H1 (cell line): ENCODE data around the gene SUV39H2.

Experiments used
- BCL11A ChIP-seq, 2 experiments: IDR thresholded peaks; one replicate each; pipeline ENCODE4 v1.6.1; 2011; ENCODE audit warnings: low read depth in 2 of 2, low read length in 2 of 2, mild to moderate bottlenecking in 2 of 2
- CTCF ChIP-seq, 3 experiments: IDR thresholded peaks; 1 replicate in 2 of 3; 2 replicates in 1 of 3; pipeline versions ENCODE4 v1.5.1 to v1.6.1; 2011; ENCODE audit warnings: low read length in 3 of 3, mild to moderate bottlenecking in 3 of 3, inconsistent platforms in 2 of 3, low read depth in 1 of 3, moderate library complexity in 1 of 3; ENCODE audit not compliant: insufficient read depth in 1 of 3; ENCODE audit errors: control extremely low read depth in 1 of 3
- EP300 ChIP-seq, 2 experiments: IDR thresholded peaks; 1 replicate in 1 of 2; 2 replicates in 1 of 2; pipeline ENCODE4 v1.6.1; 2011 to 2012; ENCODE audit warnings: low read depth in 2 of 2, low read length in 2 of 2, mild to moderate bottlenecking in 2 of 2, borderline replicate concordance in 1 of 2, inconsistent platforms in 1 of 2, moderate library complexity in 1 of 2
- EZH2 ChIP-seq: fragments of 200-600 bp; sonication (generic); IDR thresholded peaks from 2 replicates; pipeline ENCODE4 v1.7.1; 2012; ENCODE audit warnings: low read depth, mild to moderate bottlenecking, moderate library complexity, low read length, inconsistent platforms; ENCODE audit not compliant: severe bottlenecking
- JUN ChIP-seq: IDR thresholded peaks from 2 replicates; pipeline ENCODE4 v1.6.1; 2011; ENCODE audit warnings: low read depth, mild to moderate bottlenecking, improper control_type of control experiment, low read length
- POLR2A ChIP-seq, 2 experiments: IDR thresholded peaks; 1 replicate in 1 of 2; 2 replicates in 1 of 2; pipeline ENCODE4 v1.6.1; 2011; ENCODE audit warnings: low read depth in 2 of 2, low read length in 2 of 2, mild to moderate bottlenecking in 2 of 2; ENCODE audit errors: control extremely low read depth in 1 of 2
- POLR2AphosphoS5 ChIP-seq: IDR thresholded peaks from 2 replicates; pipeline ENCODE4 v1.6.1; 2011; ENCODE audit warnings: low read depth, low read length
- RAD21 ChIP-seq, 2 experiments: IDR thresholded peaks in 1 of 2; conservative IDR thresholded peaks in 1 of 2; 2 replicates each; pipeline ENCODE4 v1.6.1; 2011; ENCODE audit warnings: low read depth in 2 of 2, low read length in 2 of 2, improper control_type of control experiment in 1 of 2, inconsistent platforms in 1 of 2, mild to moderate bottlenecking in 1 of 2, moderate library complexity in 1 of 2
- SAP30 ChIP-seq: fragments of 300-600 bp; sonication (generic); IDR thresholded peaks from 2 replicates; pipeline ENCODE4 v1.7.1; 2012; ENCODE audit warnings: low read length, moderate library complexity, mild to moderate bottlenecking, inconsistent platforms; ENCODE audit not compliant: insufficient read depth, insufficient replicate concordance
- SIN3A ChIP-seq, 2 experiments: IDR thresholded peaks in 1 of 2; conservative IDR thresholded peaks in 1 of 2; 2 replicates each; pipeline ENCODE4 v1.6.1; 2011 to 2012; ENCODE audit warnings: low read length in 2 of 2, improper control_type of control experiment in 1 of 2, low read depth in 1 of 2, mild to moderate bottlenecking in 1 of 2
- SRF ChIP-seq: IDR thresholded peaks from 2 replicates; pipeline ENCODE4 v1.6.1; 2011; ENCODE audit warnings: mild to moderate bottlenecking, low read depth, low read length, moderate library complexity
- TAF1 ChIP-seq: IDR thresholded peaks from 2 replicates; pipeline ENCODE4 v1.6.1; 2011; ENCODE audit warnings: mild to moderate bottlenecking, low read depth, low read length
- ZNF274 ChIP-seq: IDR thresholded peaks from 2 replicates; pipeline ENCODE4 v1.7.0; 2012; ENCODE audit warnings: low read length, borderline replicate concordance; ENCODE audit errors: extremely low read depth

- TF ChIP-seq CTCF (IDR thresholded peaks at IDR 0.05; ENCODE audit: control extremely low read depth in 1 of 3, insufficient read depth in 1 of 3, low read depth in 1 of 3, low read length in 3 of 3) (no peak), EZH2 (no peak), POLR2A (IDR thresholded peaks at IDR 0.05; ENCODE audit: control extremely low read depth in 1 of 2, low read depth in 2 of 2, low read length in 2 of 2) (no peak), SRF (no peak), BCL11A (IDR thresholded peaks at IDR 0.05; ENCODE audit: low read depth in 2 of 2, low read length in 2 of 2) (no peak), EP300 (IDR thresholded peaks at IDR 0.05; ENCODE audit: borderline replicate concordance in 1 of 2, low read depth in 2 of 2, low read length in 2 of 2) (no peak), TAF1 (no peak), SAP30 (no peak), ZNF274 (no peak), POLR2AphosphoS5 (0 out of 2 replicates have a peak, but pooled peaks have one; percentile 50), SIN3A (conservative IDR thresholded peaks at IDR 0.05 in 1 of 2, IDR thresholded peaks at IDR 0.05 in 1 of 2; ENCODE audit: low read depth in 1 of 2, low read length in 2 of 2) (peak; percentile 14 to 49; a peak in 1 of 4 replicates), RAD21 (IDR thresholded peaks at IDR 0.05 in 1 of 2, conservative IDR thresholded peaks at IDR 0.05 in 1 of 2; ENCODE audit: low read depth in 2 of 2, low read length in 2 of 2) (no peak), JUN (no peak)
These were observed 39.9 kb upstream of the SUV39H2 start for GRCh38 chr10:14838582-14839304.
